ENCODE measurements around the gene FOXL2.
A peak's percentile ranks its signal among the peaks of the same experiment; 100 is the strongest.
"Not testable (repeated sequence)": the region's sequence is repeated elsewhere in the genome, so short reads cannot be mapped to it uniquely, and the experiment has no call there.

Gene FOXL2

GRCh38 chr3:138928727-138929372 is 18.1 kb downstream of the FOXL2 start:
- DNase-seq = no peak

- peak; percentile 89 for DNase-seq
Observed at GRCh38 chr3:138923531-138923994, 23.4 kb downstream of the FOXL2 start.

GRCh38 chr3:138922400-138922799 is 24.5 kb downstream of the FOXL2 start:
- DNase-seq = not testable (repeated sequence)

- DNase-seq = no peak
Observed at GRCh38 chr3:138921316-138922292, 25.3 kb downstream of the FOXL2 start.

- DNase-seq = no peak
Observed at GRCh38 chr3:138919325-138919724, 27.6 kb downstream of the FOXL2 start.

- no peak for DNase-seq
Observed at GRCh38 chr3:138916824-138917223, 30.1 kb downstream of the FOXL2 start.

GRCh38 chr3:138915503-138916498 is 31.1 kb downstream of the FOXL2 start:
- peak; percentile 90 for DNase-seq

- no peak for DNase-seq
Observed at GRCh38 chr3:138914870-138915502, 32.0 kb downstream of the FOXL2 start.

GRCh38 chr3:138913766-138914165 is 33.2 kb downstream of the FOXL2 start:
- DNase-seq = no peak

DNA sequence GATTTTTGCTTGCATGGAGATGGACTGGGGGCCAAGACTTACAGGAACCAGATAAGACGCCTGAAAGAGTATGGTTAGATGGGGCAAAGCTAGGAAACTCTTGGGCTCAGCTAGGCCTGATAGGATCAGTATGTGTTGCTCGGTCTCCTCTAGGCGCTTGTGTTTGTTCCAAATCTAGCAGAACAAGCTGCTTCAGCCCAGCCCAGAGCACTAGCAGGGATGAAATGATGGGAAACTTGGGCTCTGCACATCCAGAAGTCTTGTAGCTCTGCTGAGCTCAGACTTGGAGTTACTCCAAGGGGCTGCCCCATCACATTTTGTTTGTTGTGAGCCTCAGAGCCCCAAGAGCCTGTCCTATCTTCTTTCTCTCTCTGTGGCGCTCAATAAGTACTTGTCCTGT is 34.7 kb downstream of the FOXL2 start:
- no peak for DNase-seq

GRCh38 chr3:138911621-138912020 is 35.3 kb downstream of the FOXL2 start:
- DNase-seq = no peak

GRCh38 chr3:138909904-138910303 is 37.0 kb downstream of the FOXL2 start:
- DNase-seq = no peak

DNA sequence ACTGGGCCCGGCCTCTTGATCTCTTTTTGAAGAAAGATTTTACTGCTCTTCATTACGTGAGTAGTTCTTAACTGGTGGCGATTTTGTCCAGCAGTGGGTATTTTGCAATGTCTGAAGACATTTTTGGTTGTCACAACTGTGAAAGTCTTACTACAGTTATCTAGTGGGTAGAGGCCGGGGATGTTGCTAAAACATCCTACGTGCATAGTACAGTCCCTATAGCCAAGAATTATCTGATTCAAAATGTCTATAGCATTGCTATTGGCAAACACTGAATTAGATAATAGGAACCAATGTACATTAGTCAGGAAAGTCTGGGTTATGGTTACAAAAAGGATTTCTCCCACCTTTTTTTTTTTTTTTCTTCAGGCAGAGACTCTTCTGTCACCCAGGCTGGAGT is 38.1 kb downstream of the FOXL2 start:
- DNase-seq = no peak

DNA sequence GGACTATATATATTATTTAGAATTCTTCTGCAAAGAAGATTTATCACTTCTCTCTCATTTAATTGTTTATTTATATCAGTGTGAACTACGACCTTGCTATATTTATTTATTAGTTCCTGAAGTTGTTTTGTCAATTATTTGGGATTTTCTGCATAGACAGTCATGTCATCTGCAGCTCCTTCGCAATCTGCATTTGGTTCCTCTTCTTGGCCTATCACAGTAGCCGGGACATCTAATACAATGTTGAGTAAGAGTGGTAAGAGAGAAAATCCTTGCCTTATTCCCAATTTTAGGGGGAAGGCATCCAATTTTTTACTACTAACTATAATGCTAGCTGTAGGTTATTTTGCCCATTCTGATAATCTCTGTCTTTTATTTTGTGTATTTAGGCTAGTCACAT is 39.4 kb downstream of the FOXL2 start:
- DNase-seq = no peak

DNA sequence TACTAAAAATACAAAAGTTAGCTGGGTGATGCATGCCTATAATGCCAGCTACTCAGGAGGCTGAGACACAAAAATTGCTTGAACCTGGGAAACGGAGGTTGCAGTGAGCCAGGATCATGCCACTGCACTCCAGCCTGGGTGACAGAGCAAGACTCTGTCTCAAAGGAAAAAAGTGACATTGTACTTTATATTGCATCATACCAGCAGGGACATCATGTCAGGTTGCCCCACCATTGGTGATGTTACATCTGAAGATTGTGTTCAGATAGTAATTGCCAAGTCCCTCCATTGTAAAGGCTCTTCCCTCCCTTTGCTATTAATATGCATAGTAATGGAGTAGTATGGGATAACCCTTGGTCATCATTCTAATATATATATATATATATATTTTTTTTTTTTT is 44.8 kb downstream of the FOXL2 start:
- no peak for DNase-seq

DNA sequence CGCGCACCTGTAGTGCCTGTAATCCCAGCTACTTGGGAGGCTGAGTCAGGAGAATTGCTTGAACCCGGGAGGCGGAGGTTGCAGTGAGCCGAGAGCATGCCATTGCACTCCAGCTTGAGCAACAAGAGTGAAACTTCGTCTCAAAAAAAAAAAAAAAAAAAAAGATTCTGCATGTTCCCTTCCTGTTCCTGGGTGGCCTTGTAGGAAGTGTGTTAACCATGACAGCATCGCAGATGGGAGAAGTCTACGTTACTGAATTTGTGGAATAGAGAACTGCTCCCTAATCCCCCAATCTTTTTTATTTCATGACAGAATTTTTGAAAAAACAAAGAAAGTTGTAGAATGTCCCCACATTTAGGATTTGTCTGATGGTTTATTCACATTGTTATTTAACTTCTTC is 45.4 kb downstream of the FOXL2 start:
- no peak for DNase-seq

DNA sequence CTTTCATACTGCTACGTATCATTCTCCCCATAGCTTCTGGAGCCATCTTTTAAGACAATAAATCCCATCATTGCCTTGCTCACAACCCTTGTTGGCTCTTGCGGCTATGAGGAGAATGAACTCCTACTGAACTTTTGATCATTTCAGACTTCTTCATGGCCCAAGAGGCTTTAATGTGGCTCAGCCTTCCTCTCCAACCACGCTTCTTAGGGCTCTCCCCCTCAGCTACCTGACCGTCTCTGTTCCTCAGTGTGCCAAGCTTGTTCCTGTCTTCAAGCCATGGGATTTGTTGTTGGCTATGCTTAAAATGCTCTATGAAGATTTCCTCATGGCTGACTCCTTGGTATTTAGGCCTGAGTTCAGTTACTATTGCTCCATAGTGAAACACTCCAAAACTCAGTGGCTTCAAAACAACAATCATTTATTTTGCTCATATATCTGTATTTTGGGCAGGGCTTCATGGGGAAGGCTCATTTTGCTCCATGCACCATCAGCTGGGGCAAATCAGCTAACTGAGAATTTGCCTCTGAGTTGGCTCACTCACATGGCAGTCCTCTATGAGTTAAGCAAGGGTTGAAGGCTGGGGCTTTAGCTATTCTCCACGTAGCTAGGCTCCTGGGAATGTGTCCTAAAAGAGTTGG is 47.5 kb downstream of the FOXL2 start:
- no peak for DNase-seq

DNA sequence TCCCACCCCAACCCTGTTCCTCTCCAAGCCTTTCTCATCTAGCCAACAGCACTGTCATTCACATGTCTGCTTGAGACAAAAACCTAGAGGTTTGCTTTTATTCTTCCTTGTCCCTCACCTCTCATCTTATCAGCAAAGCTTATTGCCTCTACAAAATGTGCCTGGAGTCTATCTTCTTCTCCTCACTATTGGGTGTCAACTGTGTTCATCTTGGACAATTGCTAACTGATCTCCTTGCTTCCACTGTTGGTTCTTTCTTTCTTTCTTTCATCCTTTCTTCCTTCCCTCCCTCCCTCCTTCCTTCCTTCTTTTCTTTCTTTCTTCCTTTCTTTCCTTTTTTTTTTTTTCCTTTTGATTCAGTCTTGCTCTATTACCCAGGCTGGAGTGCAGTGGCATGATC is 48.2 kb downstream of the FOXL2 start:
- no peak for DNase-seq

DNA sequence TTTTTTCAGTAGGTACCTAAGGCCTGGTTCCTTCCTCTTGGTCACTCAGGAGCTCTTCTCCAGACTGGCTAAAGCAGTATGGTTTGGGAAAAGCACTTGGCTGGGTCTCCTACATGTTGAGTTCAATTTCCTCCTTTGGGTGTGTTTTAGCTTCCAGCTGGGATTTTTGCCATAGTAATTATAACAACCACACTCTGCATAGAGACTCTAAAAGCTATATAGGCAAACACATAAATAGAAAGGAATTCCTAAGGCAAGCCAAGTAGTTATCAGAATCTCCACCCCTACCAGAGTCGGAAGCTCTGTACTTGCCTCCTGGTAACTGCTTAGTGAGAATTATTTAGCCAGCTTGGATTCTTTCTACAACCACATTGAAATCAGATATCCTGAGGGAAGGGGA is 48.6 kb downstream of the FOXL2 start:
- no peak for DNase-seq

All from CD4-positive, alpha-beta T cell treated with Interleukin-17A for 4 hours (primary cell).